GM23248 (cell line): ENCODE measurements around the gene TLX1. TPM values are rescaled to one million over a fixed set of nuclear protein-coding genes. Genes with fewer than 3 reads are reported as not detected.
A peak's percentile ranks its signal among the peaks of the same experiment; 100 is the strongest.

Source experiments
- DNase-seq: peaks from one replicate; pipeline ENCODE4 v3.0.0-alpha.2; 2015
- H2AFZ ChIP-seq: fragments of 200-600 bp; sonication (generic); 2 replicates; pipeline ENCODE4 v1.6.1; 2016; ENCODE audit warnings: antibody characterized with exemption
- H3F3A ChIP-seq: fragments of 200-600 bp; sonication (generic); 2 replicates; pipeline ENCODE4 v1.6.1; 2016; ENCODE audit warnings: mild to moderate bottlenecking, antibody characterized with exemption, mixed run types; ENCODE audit not compliant: insufficient read depth
- H3K27ac ChIP-seq: fragments of 200-600 bp; sonication (generic); 2 replicates; pipeline ENCODE4 v1.5.1; 2016; ENCODE audit warnings: mild to moderate bottlenecking
- H3K27me3 ChIP-seq: fragments of 200-600 bp; sonication (generic); replicated peaks from 2 replicates; pipeline ENCODE4 v1.6.1; 2016; ENCODE audit warnings: mild to moderate bottlenecking; ENCODE audit not compliant: insufficient read depth
- H3K36me3 ChIP-seq: fragments of 200-600 bp; sonication (generic); 2 replicates; pipeline ENCODE4 v1.6.1; 2016; ENCODE audit warnings: low read depth, mild to moderate bottlenecking
- H3K4me1 ChIP-seq: fragments of 200-600 bp; sonication (generic); 2 replicates; pipeline ENCODE4 v1.6.1; 2016; ENCODE audit warnings: mild to moderate bottlenecking; ENCODE audit not compliant: insufficient read depth
- H3K4me2 ChIP-seq: fragments of 200-600 bp; sonication (generic); one replicate; pipeline ENCODE4 v1.6.1; 2016; ENCODE audit warnings: mild to moderate bottlenecking; ENCODE audit not compliant: unreplicated experiment
- H3K4me3 ChIP-seq: fragments of 200-600 bp; sonication (generic); 2 replicates; pipeline ENCODE4 v1.5.1; 2016; ENCODE audit warnings: mild to moderate bottlenecking
- H3K79me2 ChIP-seq: fragments of 200-600 bp; sonication (generic); 2 replicates; pipeline ENCODE4 v1.6.1; 2016; ENCODE audit warnings: mild to moderate bottlenecking; ENCODE audit not compliant: insufficient read depth
- H3K9ac ChIP-seq: fragments of 200-600 bp; sonication (generic); 2 replicates; pipeline ENCODE4 v1.6.1; 2016; ENCODE audit warnings: mild to moderate bottlenecking
- H3K9me2 ChIP-seq: fragments of 200-600 bp; sonication (generic); 2 replicates; pipeline ENCODE4 v1.6.1; 2016; ENCODE audit warnings: mixed run types, mild to moderate bottlenecking, moderate library complexity; ENCODE audit not compliant: insufficient read depth
- H3K9me3 ChIP-seq: fragments of 200-600 bp; sonication (generic); one replicate; pipeline ENCODE4 v1.6.1; 2017; ENCODE audit warnings: low read depth
- H4K20me1 ChIP-seq: fragments of 200-600 bp; sonication (generic); 2 replicates; pipeline ENCODE4 v1.6.0; 2016; ENCODE audit not compliant: insufficient read depth
- EZH2 ChIP-seq: fragments of 200-600 bp; sonication (generic); IDR thresholded peaks from 2 replicates; pipeline ENCODE4 v1.6.1; 2018; ENCODE audit warnings: antibody characterized with exemption, mild to moderate bottlenecking; ENCODE audit not compliant: insufficient read depth, poor library complexity, severe bottlenecking
- EZH2phosphoT487 ChIP-seq: fragments of 200-600 bp; sonication (generic); IDR thresholded peaks from 2 replicates; pipeline ENCODE4 v1.6.1; 2018; ENCODE audit warnings: antibody characterized with exemption, moderate library complexity, mild to moderate bottlenecking, low read depth; ENCODE audit not compliant: insufficient read depth
- WGBS, 2 experiments: methylation state at CpG; one replicate each; pipeline ENCODE4 v1.1.6; 2015 to 2017; ENCODE audit warnings: low lambda C conversion rate in 2 of 2, low coverage in 1 of 2; ENCODE audit errors: missing lambda C conversion rate in 2 of 2; 5-methylcytosine and 5-hydroxymethylcytosine counted together
- in situ Hi-C: fragments of 300-500 bp; cut with MboI; formaldehyde crosslinking; loops from 2 replicates; pipeline ENCODE4 v1.15.0; 2020
- polyA plus RNA-seq: library from polyadenylated mRNA; unstranded; fragments of >200 nt; fragmentation: Nextera tagmentation; extraction: Ambion mirVana; gene quantifications from 2 replicates; pipeline ENCODE4 v1.2.1, GENCODE V29; 2016
- total RNA-seq: library from RNA; depleted of rRNA; stranded (reverse); fragments of >200 nt; shearing (Covaris generic); gene quantifications from 2 replicates; pipeline ENCODE4 v1.2.3, GENCODE V29; 2014

The TLX1 gene
- total and polyA plus RNA-seq, 2 experiments from 2014 or later = not detected

DNA sequence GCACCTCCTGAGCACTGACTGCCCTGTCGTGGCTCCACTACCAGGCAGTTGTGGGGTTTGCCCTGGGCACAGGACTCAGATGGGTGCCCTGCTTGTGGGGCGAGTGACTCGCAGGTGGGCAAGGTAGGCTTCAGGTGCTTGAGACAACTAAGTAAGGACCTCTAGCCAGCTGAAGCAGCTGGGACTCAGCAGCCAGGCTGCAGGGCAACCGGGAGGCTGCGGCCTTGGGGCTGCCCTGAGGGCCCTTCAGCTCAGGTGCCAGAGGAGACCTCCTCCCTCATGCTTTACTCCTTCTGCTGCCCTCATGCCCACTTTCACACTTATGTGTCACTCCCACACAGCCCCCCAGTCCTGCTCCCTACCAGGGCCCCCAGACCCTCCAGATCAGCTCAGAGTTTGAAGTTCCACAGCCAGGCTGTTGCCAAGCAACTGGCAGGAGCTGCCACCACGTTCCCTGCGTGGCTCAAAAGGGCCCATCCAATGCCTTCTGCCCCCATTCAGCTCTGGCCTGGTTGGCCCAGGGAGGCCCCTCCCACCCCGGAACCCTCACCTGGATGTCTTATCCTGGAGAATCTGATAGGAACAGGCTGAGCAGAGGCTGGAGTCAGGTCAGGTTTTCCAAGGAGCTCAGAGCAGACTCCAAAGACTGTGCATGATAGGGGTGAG, 10.0 kb downstream of the TLX1 start:
- H3K4me2 ChIP-seq = no peak overlapping the region
- no peak for DNase-seq
- no peaks in the 10 kb centered on the region for H3K36me3 ChIP-seq
- H3K79me2 ChIP-seq = no peaks in the 10 kb centered on the region
- H3K9ac ChIP-seq = no peak overlapping the region
- no peak overlapping the region for H3K27ac ChIP-seq
- no peaks in the 10 kb centered on the region for H3K9me3 ChIP-seq
- no peak overlapping the region for H3K4me3 ChIP-seq
- WGBS, 2 experiments = 47 to 51% methylated on average over 8 of the region's 8 CpGs
- in situ Hi-C loops = no loop called here
- no peak overlapping the region for H2AFZ ChIP-seq
- no peaks in the 10 kb centered on the region for H3K4me1 ChIP-seq
- no peaks in the 10 kb centered on the region for H4K20me1 ChIP-seq
- no peaks in the 10 kb centered on the region for H3K9me2 ChIP-seq
- no peak for TF ChIP-seq EZH2
- no peak for TF ChIP-seq EZH2phosphoT487
- no peaks in the 10 kb centered on the region for H3F3A ChIP-seq
- peaks cover 80% of the 10 kb centered on the region for H3K27me3 ChIP-seq

- H3K9me2 ChIP-seq = no peaks in the 10 kb centered on the region
- H3K27me3 ChIP-seq = peaks cover 80% of the 10 kb centered on the region
- H3K79me2 ChIP-seq = no peaks in the 10 kb centered on the region
- H4K20me1 ChIP-seq = no peaks in the 10 kb centered on the region
- DNase-seq = peak; percentile 90
- H2AFZ ChIP-seq = no peak overlapping the region
- peak overlapping the region; percentile 83 for H3K4me2 ChIP-seq
- no peak overlapping the region for H3K9ac ChIP-seq
- H3K27ac ChIP-seq = no peak overlapping the region
- TF ChIP-seq EZH2phosphoT487 (no peak), EZH2 (no peak)
- in situ Hi-C loops = no loop called here
- no peaks in the 10 kb centered on the region for H3K9me3 ChIP-seq
- no peaks in the 10 kb centered on the region for H3K4me1 ChIP-seq
- 8 to 9% methylated on average over 19 to 21 of the region's 21 CpGs for WGBS, 2 experiments
- no peaks in the 10 kb centered on the region for H3F3A ChIP-seq
- peak overlapping the region; percentile 53 for H3K4me3 ChIP-seq
- H3K36me3 ChIP-seq = no peaks in the 10 kb centered on the region
Measured at GRCh38 chr10:101141616-101142532, 10.8 kb downstream of the TLX1 start.

DNA sequence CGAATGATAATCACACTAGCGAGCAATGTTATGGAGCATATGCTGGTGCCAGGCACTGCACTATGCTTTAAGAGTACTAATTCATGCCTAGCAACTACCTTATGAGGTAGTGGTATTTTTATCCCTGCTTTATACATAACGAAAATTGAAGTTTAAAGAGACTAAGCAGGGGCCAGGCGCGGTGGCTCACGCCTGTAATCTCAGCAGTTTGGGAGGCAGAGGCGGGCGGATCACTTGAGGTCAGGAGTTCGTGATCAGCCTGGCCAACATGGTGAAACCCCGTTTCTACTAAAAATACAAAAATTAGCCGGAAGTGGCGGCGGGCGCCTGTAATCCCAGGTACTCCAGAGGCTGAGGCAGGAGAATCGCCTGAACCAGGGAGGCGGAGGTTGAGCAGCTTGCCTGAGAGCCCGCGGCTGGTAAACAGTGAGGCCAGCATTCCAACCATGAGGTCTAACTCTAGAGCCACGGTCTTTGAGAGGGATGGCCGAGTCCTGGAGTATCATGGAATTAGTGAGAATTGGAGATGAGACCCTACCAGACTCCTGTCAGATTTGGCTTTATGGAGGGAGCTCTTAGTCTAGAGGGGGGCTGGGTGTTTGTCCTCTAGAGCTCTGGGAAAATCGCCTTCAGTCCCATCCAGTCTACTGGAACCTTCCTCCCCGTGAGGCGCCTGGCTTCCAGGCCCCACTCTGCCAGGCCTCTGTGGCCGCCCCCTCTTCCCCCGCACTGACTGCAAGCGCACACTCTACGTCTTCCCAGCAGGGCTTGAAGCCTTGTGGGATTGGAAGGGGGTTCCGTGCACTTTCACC, 11.6 kb downstream of the TLX1 start:
- Histone ChIP-seq H3K36me3 (no peaks in the 10 kb centered on the region), H3K4me2 (peak overlapping the region; percentile 83), H3K79me2 (no peaks in the 10 kb centered on the region), H3F3A (no peaks in the 10 kb centered on the region), H3K9ac (no peak overlapping the region), H3K27ac (no peak overlapping the region), H4K20me1 (no peaks in the 10 kb centered on the region), H3K4me3 (peak overlapping the region; percentile 53), H3K9me2 (no peaks in the 10 kb centered on the region), H3K27me3 (peaks cover 80% of the 10 kb centered on the region), H3K4me1 (no peaks in the 10 kb centered on the region), H2AFZ (no peak overlapping the region), H3K9me3 (no peaks in the 10 kb centered on the region)
- TF ChIP-seq EZH2phosphoT487 = no peak
- no peak for TF ChIP-seq EZH2
- in situ Hi-C loops = no loop called here
- 25 to 28% methylated on average over 28 of the region's 28 CpGs for WGBS, 2 experiments
- no peak for DNase-seq

DNA sequence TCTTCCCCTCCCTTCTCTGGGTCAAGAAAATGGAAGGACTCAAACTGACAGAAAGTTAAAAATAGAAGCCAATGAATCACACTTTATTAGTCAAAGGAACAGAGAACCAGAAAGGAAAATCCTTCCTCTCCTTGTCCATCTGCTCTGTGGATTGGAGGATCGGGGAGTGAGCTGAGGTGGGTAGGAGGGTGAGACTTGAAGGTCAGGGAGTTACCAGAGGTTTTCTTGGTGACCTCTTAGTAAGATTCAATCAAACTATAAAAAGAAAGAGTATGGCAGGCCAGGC, 12.2 kb downstream of the TLX1 start:
- no peak overlapping the region for H3K27ac ChIP-seq
- no peak overlapping the region for H3K4me3 ChIP-seq
- no peak overlapping the region for H2AFZ ChIP-seq
- in situ Hi-C loops = no loop called here
- no peaks in the 10 kb centered on the region for H3K9me2 ChIP-seq
- DNase-seq = peak; percentile 51
- no peaks in the 10 kb centered on the region for H3K4me1 ChIP-seq
- no peaks in the 10 kb centered on the region for H3F3A ChIP-seq
- H3K27me3 ChIP-seq = peaks cover 80% of the 10 kb centered on the region
- H3K4me2 ChIP-seq = no peak overlapping the region
- TF ChIP-seq EZH2 = no peak
- TF ChIP-seq EZH2phosphoT487 = no peak
- H3K36me3 ChIP-seq = no peaks in the 10 kb centered on the region
- no peaks in the 10 kb centered on the region for H4K20me1 ChIP-seq
- no peaks in the 10 kb centered on the region for H3K9me3 ChIP-seq
- H3K79me2 ChIP-seq = no peaks in the 10 kb centered on the region
- no peak overlapping the region for H3K9ac ChIP-seq
- WGBS, 2 experiments = 32 to 66% methylated on average over 1 of the region's 1 CpG
